Activated T-cell treated with anti-CD3 and anti-CD28 coated beads for 24 hours (primary cell): Measurements from ENCODE around the gene XKR7.

ENCODE experiments used
- DNase-seq: peaks from one replicate; pipeline ENCODE4 v3.0.0-alpha.2; 2020; ENCODE audit warnings: low read depth

XKR7 gene

DNA sequence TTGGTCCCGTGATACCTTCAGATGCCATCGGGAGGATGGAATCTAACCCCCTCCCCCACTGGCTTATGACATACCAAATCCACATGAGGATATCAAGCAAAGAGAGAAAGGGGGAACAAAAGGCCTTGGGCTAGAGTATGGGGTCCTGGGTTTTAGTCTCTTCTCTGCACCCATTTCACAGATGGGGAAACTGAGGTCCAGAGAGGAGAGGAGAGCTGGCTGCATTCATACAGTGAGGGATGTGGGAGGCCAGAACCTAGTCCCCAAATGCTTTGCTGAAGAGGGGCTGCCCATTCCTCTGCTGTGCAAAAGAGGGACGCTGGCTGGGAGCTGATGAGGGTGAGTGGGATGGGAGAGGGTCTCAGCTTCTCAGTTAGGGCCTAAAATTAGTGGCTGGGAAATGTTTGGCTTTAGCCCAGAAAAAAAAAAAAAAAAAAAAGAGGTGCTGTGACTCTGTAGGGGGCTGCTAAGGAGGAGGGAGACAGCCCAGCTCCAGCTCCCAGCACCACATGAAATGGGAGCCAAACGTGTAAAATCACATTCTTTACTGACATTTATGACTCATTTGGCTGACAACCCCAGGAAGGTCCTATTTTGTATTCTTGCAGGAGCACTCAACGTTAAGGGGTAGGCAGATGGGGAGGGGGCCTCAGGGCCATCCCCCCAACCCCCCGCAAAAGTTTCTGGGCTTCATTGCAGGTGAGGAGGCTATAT is 11.9 kb downstream of the XKR7 start:
- no peak for DNase-seq

DNA sequence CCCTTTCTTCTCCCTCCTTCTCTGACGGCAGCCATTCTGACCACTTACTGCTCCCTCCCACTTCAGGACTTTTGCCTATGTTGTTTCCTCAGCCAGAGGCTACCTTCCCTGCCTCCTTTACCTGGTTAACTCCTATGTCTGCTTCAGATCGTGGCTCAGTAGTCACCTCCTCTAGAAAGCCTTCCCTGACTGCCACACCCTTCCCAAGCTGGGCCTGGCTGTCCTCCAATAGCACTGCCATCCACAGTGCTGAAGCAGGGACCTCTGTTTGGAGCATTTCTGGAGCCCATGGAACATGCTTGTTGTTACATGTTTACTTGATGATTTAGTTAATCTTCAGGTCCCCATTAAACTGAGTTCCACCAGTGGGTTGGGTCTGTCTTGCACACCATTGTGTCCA is 13.8 kb downstream of the XKR7 start:
- DNase-seq, result no peak

DNA sequence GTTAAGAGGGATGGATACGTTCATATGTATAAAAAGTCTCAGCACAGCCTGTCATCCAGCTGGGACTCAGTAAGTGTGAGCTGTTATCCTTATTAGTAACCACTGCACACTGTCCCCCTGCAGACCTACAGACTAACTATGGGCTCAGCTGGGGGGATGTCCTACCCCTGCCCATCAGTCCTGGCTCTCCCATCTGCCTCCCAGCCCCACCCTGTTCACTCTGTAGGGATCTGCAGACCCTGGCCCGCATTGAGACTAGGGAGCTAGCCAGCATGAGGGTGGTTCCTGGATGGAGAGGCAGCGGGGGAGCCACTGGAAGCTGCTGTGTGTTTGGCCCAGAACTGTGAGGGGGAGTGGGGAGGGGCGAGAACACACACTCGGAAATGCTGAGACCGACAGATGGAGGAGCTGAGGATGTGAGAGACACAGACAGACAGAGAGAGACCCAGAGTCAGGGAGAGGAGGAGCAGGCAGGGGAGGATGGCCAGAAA is 17.1 kb downstream of the XKR7 start:
- DNase-seq, result no peak

DNA sequence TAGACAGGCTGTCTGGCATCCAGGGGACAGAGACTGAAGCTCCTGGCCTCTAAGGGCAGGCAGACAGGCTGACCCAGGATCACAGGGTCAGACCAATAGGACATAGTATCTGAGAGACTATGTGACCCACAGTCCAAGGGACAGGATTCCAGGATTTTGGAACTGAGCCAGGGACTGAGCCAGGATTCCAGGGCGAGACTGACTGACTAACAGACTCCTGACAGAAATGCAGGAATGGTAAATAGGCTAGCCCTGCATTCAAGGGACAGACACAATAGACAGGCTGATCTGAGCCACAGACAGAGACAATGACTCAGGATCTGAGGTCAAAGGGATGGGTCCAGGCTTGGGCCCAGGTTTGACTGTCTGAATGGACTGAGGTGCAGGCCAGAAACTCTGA is 19.8 kb downstream of the XKR7 start:
- no peak for DNase-seq

DNA sequence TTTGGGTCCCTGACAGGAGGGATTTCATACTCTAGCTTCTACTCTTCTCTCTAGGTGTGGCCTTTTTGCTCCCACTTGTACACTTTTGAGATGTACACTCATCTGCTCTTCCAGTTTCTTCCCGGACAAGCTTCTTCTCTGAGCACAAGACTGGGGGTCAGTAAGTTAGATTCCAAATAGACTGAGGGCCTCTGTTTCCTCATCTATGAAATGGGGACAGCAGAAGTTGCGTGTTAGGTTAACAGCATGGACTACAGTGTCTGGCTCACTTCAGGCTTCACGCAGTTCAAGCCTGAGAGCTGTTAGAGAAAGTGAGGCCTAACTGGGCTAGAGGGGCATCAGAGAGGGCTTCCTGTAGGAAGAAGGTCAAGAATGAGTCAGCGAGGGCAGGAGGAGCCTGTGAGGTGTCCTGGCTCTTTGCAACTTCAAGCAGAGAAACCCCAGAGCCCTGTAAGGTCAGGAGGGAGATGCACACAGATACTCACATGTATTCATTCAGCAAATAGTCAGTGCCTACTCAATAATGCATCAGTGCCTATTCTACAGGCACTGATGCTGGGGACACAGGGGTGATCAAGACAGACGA is 20.6 kb downstream of the XKR7 start:
- DNase-seq, result no peak

DNA sequence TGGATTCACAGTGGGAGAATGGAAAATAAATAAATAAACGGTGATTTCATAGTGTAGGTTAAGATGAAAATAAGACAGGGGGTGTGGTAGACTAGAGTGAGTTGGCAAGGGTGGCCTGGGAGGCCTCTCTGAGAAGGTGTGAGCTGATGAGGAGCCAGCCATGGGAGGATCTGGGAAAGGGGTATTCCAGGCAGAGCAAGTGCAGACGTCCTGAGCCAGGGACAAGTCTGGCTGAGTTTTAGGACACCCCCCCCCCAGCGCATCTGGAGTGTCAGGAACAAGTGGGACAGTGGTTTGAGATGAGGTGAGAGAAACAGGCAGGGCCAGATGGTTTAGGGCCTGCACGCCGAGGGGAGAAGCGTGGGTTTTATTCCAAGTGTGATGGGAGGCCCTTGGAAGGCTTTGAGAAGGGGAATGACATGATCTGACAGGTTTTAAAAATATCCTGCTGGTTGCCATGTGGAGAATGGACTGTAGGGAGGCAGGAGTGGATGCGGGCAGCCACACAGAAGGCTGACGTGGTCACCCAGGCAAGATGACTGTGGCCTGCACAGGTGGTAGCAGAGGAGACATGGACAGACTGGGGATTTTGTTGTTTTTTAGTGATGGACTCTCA is 21.2 kb downstream of the XKR7 start:
- no peak for DNase-seq

DNA sequence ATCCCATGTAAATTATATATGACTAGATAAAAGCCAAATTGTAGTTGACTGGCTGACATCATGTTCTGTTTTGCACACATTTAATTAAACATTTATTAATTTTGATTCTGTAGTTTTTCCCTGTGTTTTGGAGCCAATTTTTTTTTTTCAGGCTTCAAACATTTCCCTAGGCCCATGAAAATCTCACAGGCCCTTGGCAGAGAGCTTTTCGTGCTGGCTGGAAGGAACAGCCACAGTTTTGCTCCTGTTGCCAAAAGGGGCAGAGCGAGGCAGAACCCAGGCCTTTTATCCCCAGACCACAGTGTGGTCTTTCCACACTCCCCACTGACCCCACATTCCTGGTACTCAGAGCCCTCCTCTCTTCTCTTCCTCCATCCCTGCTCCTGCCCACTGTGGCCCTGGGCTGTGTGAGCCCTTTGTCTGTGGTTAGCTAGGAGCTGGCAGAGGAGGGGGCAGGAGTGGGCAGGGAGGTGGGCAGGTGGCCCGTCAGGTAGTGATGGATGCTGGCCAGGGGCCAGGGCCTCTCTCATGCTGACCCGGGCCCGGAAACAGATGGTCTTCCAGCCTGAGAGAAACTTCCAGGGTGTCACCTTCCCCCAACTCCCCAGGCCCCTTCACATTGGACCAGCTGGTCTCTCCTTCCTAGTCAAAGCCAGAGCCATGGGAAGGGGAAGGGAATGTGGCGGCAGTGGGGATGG is 22.8 kb downstream of the XKR7 start:
- DNase-seq, result no peak

DNA sequence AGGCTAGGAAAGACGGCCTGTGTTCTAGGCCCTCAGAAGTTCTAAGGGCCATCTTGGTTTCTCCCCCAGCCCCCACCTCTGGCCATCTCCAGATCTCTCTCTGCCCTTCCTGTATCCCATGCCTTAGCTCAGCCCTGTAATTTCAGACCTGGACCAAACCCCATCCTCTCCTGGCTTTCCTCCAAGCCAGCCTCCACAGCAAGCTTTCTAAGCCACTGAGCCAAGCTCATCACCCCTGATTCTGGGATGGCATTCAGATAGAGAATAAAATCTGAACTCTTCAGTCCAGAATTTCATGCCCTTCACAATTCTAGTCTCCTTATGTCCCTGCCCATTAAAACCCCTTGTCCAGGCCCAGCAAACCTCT is 23.4 kb downstream of the XKR7 start:
- DNase-seq, result no peak

DNA sequence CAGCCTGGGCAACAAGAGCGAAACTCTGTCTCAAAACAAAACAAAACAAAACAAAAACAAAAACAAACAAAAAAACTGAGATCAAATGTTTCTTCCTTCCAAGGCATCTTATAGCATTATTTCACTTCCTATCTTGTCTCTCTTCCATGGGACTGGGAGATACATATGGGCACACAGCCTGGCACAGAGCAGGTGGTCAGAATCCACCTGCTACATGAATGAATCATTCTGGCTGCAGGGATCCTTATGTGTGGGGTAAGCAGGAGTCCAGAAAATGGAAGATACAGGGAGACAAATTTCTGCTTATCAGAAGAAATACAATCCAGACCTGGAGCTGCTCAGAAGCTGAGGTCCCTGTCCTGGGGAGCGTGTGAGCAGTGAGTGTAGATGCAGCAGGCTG is 24.1 kb downstream of the XKR7 start:
- DNase-seq, result no peak

DNA sequence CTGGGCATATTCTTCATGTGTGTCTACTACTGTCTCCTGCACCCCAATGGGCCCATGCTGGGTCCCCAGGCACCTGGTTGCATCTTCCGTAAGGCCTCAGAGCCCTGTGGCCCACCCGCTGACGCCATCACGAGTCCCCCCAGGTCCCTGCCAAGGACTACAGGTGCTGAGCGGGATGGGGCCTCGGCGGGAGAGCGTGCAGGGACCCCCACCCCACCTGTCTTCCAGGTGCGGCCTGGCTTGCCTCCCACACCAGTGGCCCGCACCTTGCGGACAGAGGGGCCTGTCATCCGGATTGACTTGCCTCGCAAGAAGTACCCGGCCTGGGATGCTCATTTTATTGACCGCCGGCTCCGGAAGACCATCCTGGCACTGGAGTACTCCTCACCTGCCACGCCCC is 29.0 kb downstream of the XKR7 start:
- no peak for DNase-seq

DNA sequence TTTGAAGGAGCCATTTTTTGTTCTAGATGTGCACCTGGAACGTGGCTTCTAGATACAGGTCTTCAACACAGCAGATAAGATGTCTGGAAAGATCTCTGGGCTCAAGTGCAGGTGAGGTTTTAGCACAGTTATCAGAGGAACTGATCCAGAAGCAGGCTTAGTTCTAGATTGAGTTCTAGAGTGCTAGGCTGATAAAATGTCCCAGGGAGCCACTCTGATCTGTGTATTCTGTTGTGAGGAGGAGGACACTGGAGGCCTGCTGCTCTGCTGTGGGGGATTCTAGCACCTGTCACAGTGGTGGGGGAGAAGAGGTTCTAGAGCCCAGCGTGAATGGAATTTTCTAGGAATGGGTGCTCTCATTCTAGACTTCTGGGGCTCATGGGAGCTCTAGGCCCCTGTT is 30.3 kb downstream of the XKR7 start:
- DNase-seq, result no peak

DNA sequence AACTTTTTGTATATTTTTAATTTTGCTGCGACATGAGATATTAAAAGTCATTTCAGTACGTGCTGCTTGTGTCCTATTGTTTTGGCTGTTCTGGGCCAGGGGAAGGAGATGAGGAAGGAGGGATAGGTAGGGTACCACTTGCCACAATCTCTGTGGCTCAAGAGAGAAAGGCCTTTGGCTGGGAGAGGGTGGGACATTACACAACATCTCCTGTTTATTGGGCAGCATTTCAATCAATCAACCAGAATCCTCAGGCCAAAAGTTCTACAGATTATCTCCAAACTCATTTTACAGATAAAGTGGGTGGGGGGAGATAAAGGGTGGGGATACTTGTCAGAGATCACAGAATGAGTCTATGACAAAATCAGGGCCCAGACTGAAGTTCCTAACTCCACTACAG is 35.4 kb downstream of the XKR7 start:
- DNase-seq, result no peak

DNA sequence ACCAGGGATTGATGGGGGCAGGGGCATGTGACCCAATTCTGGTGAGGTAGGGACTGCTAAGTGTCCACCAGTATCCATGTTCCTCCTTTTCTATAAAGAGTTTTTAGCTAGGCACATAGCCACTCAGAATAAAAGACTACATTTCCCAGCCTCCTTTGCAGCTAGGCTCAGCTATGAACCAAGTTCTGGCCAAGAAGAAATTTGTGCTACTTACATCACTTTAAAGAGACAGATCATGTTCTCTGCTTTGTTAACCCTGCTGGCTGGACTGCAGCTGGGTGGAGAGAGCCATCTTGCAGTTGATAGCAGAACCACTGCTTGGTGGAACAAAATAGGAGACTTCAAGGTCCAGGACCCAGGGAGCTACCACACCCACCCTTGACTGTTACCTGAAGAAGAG is 37.0 kb downstream of the XKR7 start:
- DNase-seq, result no peak

DNA sequence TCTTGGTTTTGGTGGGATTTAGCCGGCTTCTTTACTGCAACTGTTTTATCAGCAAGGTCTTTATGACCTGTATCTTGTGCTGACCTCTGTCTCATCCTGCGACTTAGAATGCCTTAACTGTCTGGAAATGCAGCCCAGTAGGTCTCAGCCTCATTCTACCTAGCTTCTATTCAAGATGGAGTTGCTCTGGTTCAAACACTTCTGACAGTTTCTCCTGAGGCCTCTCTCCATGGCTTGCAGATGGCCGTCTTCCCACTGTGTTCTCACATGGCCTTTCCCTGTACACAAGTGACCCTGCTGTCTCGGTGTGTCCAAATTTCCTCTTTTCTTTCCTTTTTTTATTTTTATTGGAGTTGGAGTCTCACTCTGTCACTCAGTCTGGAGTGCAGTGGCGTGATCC is 38.1 kb downstream of the XKR7 start:
- no peak for DNase-seq

DNA sequence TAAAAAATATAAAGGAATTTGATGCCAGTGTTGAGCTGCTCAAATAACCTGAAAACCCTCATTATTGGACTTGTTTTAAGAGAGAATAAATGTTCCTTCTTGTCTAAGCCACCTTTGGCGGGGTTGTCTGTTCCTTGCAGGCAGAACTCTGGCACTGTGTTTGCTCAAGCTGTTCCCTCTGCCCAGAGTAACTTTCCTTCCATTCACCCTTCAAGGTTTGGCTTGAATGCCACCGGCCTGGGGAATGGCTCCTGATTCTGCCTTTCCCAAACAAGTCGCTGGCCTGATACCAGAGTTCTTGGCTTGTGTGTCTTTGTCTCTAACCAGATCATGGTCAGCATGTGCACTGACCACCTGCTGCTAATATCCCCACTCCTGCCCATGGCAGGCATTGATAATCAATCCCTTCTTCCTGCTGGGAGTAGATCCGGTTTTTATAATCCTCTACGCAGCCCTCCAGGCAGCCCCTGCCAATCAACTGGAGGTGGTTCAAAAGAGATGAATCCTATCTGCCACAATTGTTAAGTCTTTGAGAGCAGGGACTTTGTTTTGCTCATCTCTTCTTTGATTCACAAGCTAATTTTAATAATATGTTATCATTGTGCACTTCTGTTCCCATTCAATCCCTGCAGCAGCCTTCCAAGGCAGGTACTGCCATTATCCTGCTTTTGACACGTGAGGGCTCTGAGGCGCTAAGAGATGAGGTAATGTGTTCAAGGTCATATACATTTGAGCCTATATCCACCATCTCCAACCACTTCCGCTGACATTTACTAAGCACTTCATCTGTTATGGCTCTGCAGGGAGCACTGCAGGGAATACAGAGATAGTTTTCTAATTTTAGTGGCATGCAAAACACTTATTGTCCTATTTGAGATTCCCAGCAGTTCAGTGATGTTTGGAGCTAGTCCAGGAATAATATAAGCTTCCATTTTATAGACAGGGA is 39.2 kb downstream of the XKR7 start:
- DNase-seq, result no peak

DNA sequence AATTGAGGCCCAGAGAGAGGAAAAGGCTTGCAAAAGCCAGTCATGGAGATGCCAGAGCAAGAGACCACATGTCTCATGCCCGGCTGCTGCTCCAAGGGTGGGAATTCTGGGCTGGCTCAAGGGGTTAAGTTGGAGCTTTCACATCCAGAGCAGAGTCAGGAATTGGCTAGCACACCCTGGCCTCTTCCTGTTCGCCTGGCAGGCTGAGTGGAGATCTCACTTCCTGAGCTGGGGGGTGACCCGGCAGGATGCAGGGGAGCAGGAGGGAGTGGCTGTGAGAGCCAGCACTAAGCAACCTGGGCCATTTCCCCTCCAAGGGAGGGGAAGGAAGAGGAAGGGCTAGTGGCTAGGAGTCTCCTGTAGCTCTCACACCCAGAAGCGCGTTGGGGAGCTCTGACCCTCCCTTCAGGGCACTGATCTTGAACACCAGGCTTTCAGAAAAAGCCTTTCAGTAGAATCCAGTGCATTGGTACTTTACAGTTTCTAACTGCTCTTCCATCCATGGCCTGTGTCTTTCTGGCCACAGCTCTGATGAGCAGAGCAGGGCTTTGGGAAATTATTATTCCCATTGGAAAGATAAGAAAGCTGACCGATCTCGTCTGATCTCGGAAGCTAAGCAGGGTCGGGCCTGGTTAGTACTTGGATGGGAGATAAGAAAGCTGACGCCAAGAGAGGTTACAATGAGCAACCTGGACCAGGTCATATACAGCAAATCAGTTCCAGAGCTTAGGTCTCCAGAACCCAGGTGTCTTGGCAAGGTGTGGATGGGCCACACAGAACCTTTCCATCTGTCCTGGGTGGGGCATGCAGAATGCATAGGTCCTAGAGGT is 40.1 kb downstream of the XKR7 start:
- no peak for DNase-seq

DNA sequence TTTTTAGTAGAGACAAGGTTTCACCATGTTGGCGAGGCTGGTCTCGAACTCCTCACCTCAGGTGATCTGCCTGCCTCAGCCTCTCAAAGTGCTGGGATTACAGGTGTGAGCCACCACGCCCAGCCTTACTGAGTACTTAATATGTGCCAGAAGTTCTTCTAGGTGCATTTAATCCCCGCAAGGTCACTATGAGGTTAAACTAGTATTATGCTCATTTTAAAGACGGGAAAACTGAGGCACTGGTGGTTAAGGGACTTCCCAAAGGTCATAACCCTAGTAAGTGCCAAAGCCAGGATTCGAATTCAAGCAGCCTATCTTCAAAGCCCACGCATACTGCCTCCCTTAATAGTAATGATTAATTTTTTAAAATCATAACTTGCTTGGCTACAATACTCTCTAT is 41.6 kb downstream of the XKR7 start:
- no peak for DNase-seq

DNA sequence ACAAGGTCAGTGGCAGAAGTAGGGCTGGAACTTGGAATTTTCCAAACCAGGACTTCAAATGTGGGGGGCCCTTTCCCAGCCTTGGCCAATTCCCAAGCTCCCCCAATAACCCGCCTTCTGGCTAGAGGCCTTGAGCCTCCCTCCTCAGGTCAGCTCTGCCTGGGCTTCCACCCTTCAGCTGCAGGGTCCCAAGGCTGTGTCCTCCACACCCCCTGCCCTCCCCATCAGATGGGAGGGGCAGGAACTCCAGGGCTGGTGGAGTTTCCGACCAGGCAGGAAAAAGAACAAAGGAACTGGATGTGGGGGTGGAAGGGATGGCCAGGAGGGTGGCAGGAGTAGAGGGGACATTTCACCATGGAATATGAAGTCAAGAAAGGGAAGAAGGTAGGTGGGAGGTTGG is 42.1 kb downstream of the XKR7 start, which contains the start of gene CCM2L:
TSS of gene CCM2L (plus strand) at position 338 of the 400 bp plus-strand sequence. CDS start at position 355, 17 bp downstream.
- DNase-seq, result no peak

DNA sequence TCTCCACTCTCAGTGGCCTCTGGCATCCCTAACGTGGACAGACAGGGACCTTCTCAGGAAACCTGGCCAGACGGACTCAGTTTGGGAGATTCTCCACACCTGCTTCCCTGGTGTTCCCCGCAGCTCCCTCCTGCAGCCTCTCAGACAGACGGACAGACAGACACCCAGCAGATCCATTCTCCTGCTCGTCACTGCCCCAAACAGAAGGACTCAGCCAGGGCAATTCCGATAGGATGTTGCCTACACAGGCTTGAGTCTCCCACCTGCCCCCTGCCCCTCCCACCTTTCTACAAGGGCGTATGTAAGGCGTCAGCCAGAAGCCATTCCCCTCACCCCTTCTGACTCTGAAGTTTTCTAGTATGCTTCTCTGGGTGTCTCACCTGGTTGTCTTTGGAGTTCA is 42.7 kb downstream of the XKR7 start:
- no peak for DNase-seq

DNA sequence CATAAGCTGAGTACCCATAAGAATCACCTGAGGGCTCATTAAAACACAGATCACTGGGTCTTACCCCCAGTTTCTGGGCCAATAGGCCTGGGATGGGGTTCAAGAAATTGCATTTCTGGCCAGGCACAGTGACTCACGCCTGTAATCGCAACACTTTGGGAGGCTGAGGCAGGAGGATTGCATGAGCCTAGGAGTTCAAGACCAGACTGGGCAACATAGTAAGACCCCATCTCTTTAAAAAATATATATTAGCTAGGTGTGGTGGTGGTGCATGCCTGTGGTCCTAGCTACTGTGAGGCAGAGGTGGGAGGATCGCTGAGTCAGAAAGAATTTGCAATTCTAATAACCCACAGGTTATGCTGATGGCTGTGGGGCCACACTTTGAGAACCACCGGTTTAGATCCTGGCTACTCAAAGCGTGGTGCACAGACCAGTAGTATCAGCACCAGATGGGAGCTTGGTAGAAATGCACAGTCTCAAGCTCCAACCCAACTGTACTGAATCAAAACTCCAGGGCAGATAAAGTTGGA is 44.3 kb downstream of the XKR7 start:
- no peak for DNase-seq

DNA sequence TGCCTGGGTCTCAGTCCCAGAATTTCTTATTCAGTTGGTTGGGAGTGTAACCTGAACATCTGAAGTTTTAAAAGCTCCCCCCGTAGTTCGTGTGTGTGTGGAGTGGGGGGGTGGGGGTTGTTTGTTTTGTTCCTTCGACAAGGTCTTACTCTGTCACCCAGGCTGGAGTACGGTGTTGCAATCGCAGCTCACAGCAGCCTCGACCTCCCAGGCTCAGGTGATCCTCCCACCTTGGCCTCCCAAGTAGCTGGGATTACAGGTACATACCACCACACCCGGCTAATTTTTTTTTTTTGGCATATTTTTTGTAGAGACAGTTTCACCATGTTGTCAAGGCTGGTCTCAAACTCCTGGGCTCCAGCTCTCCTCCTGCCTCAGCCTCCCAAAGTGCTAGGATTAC is 45.4 kb downstream of the XKR7 start:
- no peak for DNase-seq
